Measurements from ENCODE around the gene GUCD1.
"Not testable (repeated sequence)": the region's sequence is repeated elsewhere in the genome, so short reads cannot be mapped to it uniquely, and the experiment has no call there.

The GUCD1 gene

DNA sequence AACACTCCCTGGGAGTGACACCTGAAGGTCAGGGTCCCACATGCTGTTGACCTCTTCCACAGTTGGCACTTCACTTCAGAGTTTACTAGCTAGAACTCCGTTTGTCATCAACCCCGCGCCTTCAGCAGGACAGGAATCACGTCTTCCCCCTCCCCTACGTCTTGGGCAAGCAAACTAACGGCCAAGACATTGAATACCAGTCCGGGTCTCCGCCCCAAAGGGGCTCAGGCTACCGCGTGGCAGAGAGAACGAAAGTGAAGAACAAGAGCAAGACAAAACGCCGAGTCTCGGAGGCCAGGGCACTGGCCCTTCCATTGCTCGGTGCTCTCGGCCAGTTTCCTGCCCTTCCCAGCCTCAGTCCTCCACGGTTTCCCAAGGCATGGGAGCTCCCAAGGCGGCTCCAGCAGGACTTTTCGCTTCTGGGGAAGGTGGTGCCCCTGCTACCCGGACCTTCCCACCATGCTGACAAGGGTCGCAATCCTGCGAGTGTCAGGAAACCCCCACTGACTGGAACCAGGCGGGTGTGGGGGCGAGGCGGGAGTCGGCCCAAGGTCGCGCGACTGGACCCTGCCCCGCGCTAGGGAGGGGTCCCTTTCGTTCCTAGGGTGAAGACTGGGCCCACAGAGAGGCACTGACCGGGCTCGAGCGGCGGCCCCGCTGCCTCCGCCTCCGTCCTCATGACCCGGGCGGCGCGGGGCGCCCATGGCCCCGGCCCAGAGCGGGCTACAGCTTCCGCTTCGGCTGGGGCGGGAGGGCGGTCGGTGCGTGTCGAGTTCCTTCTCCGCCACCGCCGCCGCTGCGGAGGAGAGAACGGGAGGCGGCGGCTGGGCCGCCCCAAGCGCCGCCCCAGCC is at the start of gene GUCD1:
Gene GUCD1, minus strand, starts transcription at position 826 of the 852 bp plus-strand sequence. Its CDS starts 147 bp downstream, at position 679.
- DNase-seq, result peak in 7 of 56 donors; percentile 18 to 59 (median 46)

DNA sequence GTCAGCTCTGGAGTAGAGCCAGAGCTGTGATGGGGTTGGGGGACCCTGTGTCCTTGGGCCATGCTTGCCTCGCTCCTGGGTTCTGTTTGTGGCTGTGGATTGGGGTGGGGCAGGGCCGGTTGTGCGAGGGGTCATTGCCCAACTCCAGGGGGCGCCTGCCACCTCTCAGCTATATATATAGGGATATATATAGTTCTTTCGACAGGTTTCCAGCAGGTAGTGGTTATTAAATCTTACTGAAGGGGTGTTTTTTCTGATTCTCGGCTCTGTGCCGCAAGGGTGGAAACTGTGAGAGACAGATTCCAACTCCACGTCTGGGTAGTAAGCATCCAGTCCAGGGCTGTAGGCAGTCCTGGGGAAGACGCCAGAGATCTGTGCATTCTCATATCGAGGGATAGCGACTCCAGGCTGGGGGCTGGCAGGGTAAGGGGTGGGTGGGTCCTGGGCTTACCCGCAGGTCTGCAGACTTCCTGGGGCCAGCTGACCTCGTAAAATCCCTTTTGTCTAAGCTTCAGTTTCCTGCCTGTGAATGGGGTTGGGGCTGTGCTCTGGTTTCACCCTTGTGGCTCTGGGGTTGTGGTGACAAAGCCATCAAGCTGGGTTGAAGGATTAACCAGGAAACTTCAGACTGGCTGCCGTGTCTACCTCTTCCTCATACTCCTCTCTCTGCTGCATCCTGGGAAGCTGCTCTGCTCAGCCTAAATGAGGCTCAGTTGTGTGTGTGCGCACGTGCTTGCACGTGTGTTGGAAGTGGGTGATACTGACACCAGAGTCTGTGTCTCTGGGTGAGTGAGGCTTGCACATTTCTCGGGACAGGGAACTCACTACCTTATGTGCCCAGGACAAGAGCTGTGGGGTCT is 49.1 kb upstream of the GUCD1 start:
- not testable (repeated sequence) for DNase-seq

GRCh38 chr22:24602847-24603769 is 48.2 kb upstream of the GUCD1 start, which contains the start of gene GGT1:
Gene GGT1, plus strand, starts transcription at chr22:24603193. Its CDS starts 7,889 bp downstream, at chr22:24611082.
- DNase-seq, result not testable (repeated sequence)

DNA sequence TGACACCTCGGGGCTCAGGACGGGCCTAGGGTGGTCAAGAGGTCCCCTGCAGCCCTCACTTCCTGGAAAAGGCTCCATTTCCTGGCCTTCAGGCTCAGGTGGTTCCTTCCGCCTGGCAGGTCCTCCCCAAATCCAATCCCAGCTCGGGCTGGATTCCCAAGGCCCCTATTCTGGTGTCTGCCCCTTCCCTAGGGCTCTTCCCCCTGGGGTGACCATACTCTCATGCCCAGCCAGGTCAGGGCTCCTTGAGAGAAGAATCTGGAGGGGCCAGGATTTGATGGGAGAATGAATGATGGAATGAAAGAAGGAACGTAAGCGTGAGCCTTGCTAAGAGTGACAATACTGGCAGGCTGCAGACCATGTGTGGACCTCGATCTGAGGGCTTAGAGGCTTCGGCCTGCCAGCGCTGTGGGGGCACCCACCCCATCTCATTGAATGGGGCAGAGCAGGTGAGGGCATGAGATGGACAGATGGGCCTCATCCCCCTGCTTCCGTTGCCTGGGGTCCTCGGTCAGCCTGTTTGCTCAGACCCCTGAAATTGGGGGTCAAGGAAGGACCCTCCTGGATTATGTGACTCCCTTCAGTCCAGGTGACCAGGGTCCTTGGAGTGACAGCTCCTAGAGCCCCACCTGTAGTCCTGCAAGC is 47.3 kb upstream of the GUCD1 start:
- not testable (repeated sequence) for DNase-seq

- peak in 1 of 56 donors; percentile 22 for DNase-seq
These were observed 46.5 kb upstream of the GUCD1 start for GRCh38 chr22:24601217-24602104.

GRCh38 chr22:24599958-24600715 is 45.2 kb upstream of the GUCD1 start:
- not testable (repeated sequence) for DNase-seq

- no peak for DNase-seq
These were observed 44.6 kb upstream of the GUCD1 start for GRCh38 chr22:24599514-24599913.

DNA sequence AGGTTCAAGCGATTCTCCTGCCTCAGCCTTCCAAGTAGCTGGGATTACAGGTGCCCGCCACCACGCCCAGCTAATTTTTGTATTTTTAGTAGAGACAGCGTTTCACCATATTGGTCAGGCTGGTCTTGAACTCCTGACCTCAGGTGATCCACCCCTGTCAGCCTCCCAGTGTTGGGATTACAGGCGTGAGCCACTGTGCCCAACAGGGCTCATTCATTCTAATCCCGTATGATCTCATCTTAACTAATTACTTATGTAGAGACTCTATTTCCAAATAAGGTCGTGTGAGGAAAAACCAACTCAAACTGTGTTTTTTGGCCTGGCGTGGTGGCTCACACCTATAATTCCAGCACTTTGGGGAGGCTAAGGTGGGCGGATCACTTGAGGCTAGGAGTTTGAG is 42.1 kb upstream of the GUCD1 start:
- not testable (repeated sequence) for DNase-seq

GRCh38 chr22:24595863-24596262 is 40.9 kb upstream of the GUCD1 start:
- DNase-seq, result no peak

DNA sequence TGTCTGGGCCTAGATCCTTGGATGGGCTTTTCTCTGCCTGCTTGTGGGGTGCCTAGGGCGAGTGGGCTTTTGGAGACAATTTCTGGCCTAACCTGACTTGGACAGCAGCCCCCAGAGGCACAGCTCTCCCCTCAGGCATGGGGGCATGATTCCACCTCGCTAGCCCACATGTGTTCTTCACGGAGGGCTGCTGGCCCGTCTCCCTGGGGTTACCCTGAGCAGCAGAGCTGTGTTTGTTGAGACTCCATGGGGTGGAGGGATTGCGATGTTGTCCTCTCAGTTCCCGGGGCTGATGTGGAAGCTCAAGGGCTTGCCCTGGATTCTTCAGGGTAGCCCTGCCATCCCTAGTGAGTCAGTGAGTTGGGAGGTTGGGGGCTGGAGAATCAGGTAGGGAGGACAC is 40.3 kb upstream of the GUCD1 start:
- DNase-seq, result no peak

GRCh38 chr22:24594569-24595120 is 39.7 kb upstream of the GUCD1 start:
- DNase-seq, result no peak

GRCh38 chr22:24593836-24594568 is 39.1 kb upstream of the GUCD1 start:
- no peak for DNase-seq

- DNase-seq, result not testable (repeated sequence)
These were observed 38.6 kb upstream of the GUCD1 start for GRCh38 chr22:24593559-24593835.

GRCh38 chr22:24592851-24593558 is 38.1 kb upstream of the GUCD1 start, which contains the start of gene LRRC75B:
Gene LRRC75B, minus strand, starts transcription at chr22:24593073. Its CDS starts 34 bp downstream, at chr22:24593039.
- DNase-seq, result peak in 49 of 56 donors; percentile 19 to 85 (median 57)

DNA sequence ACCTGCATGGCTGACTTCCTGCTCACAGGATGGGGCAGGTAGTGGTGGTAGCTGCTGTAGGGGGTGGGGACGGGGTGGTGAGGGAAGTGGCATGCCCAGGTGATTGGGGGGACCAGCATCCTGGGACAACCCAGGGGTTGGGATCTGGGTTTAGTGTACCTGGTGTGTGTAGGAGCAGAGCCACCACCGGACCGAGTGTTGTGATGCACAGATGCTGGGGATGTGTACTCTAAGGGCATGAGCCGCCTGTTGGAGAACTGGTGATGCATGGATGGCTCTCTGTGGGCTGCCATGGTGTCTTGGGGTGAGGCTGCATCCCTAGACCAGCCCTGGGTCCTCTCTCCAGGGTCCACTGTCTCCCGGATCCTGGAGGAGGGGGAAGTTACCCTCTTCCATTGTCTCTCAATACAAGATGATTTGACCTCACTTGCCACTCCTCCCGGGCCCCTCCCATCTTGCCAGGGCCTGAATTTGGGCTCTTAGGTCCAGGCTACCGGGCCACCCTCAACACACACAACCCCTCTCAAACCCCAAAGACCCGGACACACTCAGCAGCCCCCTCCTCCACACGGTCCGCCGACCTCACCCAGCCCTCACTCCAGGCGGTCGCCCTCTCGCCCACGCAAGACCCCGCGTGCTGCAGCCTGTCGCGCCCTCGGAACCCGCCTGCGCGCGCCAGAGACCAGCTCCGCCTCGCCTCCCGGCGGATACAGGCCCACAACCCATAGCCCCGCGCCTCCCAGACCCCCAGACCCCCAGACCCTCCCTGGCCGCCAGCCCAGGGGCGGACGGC is 37.3 kb upstream of the GUCD1 start:
- peak in 6 of 56 donors; percentile 22 to 60 (median 44) for DNase-seq

DNA sequence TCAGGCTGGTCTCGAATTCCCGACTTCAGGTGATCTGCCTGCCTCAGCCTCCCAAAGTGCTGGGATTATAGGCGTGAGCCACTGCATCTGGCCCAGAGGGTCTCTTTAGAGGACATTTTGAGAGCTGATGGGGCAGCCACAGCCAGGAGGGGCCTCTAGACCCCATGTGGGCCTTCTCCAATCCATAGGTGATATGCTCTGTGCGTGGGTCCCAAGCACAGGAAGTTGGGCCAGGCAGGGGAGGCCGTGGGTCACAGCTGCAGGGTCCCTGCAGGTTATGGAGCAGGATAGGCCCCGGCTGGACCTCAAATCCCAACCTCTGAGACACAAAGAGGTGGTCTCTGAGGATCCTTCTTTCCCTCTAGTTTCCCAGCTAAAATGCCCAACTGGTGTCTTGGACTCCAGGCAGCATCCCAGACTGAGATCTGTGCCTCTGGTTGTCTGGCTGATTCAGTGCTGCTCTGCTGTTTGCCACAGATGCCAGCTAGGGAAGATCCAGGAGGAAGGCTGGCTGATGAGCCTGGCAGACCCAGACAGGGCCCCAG is 36.4 kb upstream of the GUCD1 start:
- DNase-seq, result no peak

All from nucleus accumbens (tissue), 56 donors.